ENCODE results near the gene RPL9.
A peak's percentile ranks its signal among the peaks of the same experiment; 100 is the strongest.
"Not testable (repeated sequence)": the region's sequence is repeated elsewhere in the genome, so short reads cannot be mapped to it uniquely, and the experiment has no call there.

RPL9 gene

GRCh38 chr4:39458505-39459300, at the start of gene RPL9, which contains the start of gene LIAS:
RPL9 (minus strand) TSS chr4:39458922; CDS start chr4:39458439, 483 bp downstream.
LIAS (plus strand) TSS chr4:39459056; CDS start chr4:39459118, 62 bp downstream.
- in situ Hi-C loops (cut with MboI; ENCODE audit: low sequenced_read_pairs), result loop anchor here (25.0 kb wide), 1 partner anchor 854 kb away; no protein-coding TSS in a partner anchor
- peak; percentile 94 to 96 for DNase-seq (ENCODE audit: low spot score in 2 of 2)
- Histone ChIP-seq H3K9me3 (no peaks in the 10 kb centered on the region), H3K4me1 (peaks cover 14% of the 10 kb centered on the region), H3K4me3 (peak within 1 kb of the TSS; percentile 92), H3K27me3 (ENCODE audit: low read depth) (no peaks in the 10 kb centered on the region), H3K36me3 (replicated peaks) (peaks cover 82% of the 10 kb centered on the region)

DNA sequence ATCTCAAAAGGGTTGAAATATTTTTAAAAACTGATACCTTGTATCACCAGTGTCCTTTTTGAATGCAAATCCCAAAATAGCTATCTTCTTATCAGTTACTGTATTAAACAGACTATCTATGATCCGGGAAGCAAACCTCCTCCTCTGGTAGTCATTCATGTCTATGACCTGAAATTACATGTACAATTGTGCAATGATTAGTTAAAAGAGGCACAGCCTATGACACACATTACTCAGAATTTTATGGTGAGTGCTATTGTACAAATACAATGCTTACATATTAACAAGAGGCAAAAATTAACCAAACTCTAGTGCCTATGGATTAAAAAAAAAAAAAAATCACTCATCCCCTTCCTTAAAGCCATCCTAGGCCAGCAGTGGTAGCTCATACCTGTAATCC, 46.9 kb upstream of the RPL9 start:
- no peaks in the 10 kb centered on the region for H3K27me3 ChIP-seq (ENCODE audit: low read depth)
- H3K4me3 ChIP-seq, result no peak overlapping the region
- peaks cover 79% of the 10 kb centered on the region for H3K36me3 ChIP-seq (replicated peaks)
- no peaks in the 10 kb centered on the region for H3K4me1 ChIP-seq
- no peak for DNase-seq (ENCODE audit: low spot score in 2 of 2)
- no peaks in the 10 kb centered on the region for H3K9me3 ChIP-seq
- in situ Hi-C loops (cut with MboI; ENCODE audit: low sequenced_read_pairs), result no loop called here

- in situ Hi-C loops (cut with MboI; ENCODE audit: low sequenced_read_pairs), result no loop called here
- Histone ChIP-seq H3K4me1 (no peaks in the 10 kb centered on the region), H3K9me3 (no peaks in the 10 kb centered on the region), H3K27me3 (ENCODE audit: low read depth) (no peaks in the 10 kb centered on the region), H3K4me3 (no peak overlapping the region), H3K36me3 (replicated peaks) (peaks cover 75% of the 10 kb centered on the region)
- DNase-seq (ENCODE audit: low spot score in 2 of 2), result no peak
Measured at GRCh38 chr4:39504538-39504937, 45.8 kb upstream of the RPL9 start.

DNA sequence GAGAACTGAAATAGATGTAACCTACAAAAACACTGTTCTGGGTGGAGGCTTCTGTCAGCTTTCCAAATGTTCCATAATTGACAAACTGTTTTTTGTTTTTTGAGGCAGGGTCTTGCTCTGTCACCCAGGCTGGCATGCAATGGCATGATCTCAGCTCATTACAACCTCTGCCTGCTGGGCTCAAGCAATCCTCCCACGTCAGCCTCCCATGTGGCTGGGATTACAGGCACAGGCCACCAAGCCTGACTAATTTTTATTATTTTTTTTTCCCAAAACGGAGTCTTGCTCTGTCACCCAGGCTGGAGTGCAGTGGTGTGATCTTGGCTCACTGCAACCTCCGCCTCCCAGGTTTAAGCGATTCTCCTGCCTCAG, 43.9 kb upstream of the RPL9 start:
- H3K27me3 ChIP-seq (ENCODE audit: low read depth); in situ Hi-C loops (cut with MboI; ENCODE audit: low sequenced_read_pairs); DNase-seq (ENCODE audit: low spot score in 2 of 2); H3K4me1 ChIP-seq; H3K9me3 ChIP-seq; H3K4me3 ChIP-seq: not testable (repeated sequence)
- H3K36me3 ChIP-seq (replicated peaks), result peaks cover 73% of the 10 kb centered on the region

DNA sequence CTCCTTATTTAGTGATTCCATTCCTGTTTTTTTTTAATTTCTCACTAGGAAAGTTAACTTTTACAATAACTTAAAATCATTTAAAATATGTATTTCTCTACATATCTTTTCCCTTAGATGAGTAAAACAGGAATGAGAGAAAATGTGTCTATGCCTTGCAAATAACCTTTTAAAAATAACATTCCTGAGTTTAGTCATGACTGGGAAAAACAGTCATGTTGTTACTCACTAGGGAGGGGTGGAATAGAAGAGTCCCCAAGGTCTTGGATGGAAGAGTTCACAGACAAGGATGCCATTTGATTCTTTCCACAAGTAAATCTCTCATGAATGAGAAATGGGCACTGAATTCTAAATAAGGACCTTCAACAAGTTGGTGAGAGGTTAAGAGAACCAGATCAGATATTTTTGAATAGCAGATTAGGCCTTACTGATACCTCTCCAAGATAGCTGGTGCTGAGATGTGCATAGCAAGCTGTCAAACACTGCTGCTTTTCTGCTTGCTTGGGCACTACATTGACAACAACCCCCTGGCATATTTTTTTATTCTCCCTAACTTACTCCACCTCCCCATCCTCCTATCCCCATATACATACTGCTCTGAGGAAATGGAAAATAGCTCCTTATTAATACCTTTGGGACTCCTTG, 43.4 kb upstream of the RPL9 start:
- Histone ChIP-seq H3K4me3 (no peak overlapping the region), H3K4me1 (no peaks in the 10 kb centered on the region), H3K27me3 (ENCODE audit: low read depth) (no peaks in the 10 kb centered on the region), H3K9me3 (no peaks in the 10 kb centered on the region), H3K36me3 (replicated peaks) (peaks cover 68% of the 10 kb centered on the region)
- in situ Hi-C loops (cut with MboI; ENCODE audit: low sequenced_read_pairs), result no loop called here
- DNase-seq (ENCODE audit: low spot score in 2 of 2), result no peak

DNA sequence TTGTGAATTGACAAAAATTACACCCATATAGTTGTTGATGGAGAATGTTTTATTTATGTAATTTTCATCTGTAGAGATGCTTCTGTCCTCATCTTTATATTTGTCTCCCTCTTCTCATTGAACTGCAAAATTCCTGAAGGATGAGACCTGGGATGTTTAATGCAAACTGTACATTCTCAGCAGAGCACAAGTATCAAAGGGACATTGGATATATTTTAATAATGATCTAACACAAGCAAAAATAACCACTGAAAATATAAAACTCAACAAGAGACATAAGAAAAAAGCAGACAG, 40.0 kb upstream of the RPL9 start:
- no peaks in the 10 kb centered on the region for H3K4me1 ChIP-seq
- no peak for DNase-seq (ENCODE audit: low spot score in 2 of 2)
- H3K27me3 ChIP-seq (ENCODE audit: low read depth), result no peaks in the 10 kb centered on the region
- H3K36me3 ChIP-seq (replicated peaks), result peaks cover 39% of the 10 kb centered on the region
- no peaks in the 10 kb centered on the region for H3K9me3 ChIP-seq
- in situ Hi-C loops (cut with MboI; ENCODE audit: low sequenced_read_pairs), result no loop called here
- no peak overlapping the region for H3K4me3 ChIP-seq

- Histone ChIP-seq H3K4me3 (no peak overlapping the region), H3K36me3 (replicated peaks) (peaks cover 33% of the 10 kb centered on the region), H3K27me3 (ENCODE audit: low read depth) (no peaks in the 10 kb centered on the region), H3K9me3 (no peaks in the 10 kb centered on the region), H3K4me1 (no peaks in the 10 kb centered on the region)
- in situ Hi-C loops (cut with MboI; ENCODE audit: low sequenced_read_pairs), result no loop called here
- no peak for DNase-seq (ENCODE audit: low spot score in 2 of 2)
Measured at GRCh38 chr4:39497909-39498726, 39.4 kb upstream of the RPL9 start.

DNA sequence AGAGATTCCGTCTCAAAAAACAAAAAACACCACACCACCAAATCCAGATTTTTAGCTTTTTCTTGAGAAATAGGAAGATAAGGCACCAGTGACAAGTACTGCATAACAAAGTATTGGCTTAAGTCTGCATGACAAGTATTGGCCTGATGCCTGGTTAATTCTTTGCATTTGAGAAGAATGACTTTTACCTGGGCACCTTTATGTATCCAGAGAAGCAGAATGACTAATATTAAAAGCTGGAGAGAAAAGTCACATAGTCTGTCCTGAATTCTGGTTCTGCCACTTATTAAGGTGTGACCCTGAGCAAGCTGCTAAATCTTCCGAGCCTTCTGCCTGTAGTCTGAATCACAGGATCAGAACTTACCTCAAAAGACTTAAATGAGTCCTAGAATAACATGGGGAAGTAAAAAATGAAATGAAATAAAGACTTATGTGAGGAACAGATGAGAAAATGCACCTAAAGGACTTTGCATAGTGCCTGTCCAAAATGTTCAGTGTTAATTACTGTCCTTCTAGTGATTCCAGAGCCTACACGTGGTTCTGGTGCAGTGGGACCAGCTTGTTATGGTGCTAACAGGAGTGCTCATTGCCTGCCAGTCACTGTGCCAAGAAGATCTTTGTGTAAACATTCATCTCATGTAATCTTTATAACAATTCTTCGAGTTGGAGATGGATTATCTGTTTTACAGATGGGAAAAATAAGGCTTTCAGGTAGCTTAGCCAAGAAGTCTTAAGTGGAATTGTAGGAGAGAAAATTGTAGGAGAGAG, 36.9 kb upstream of the RPL9 start:
- in situ Hi-C loops (cut with MboI; ENCODE audit: low sequenced_read_pairs), result no loop called here
- Histone ChIP-seq H3K36me3 (replicated peaks) (peaks cover 16% of the 10 kb centered on the region), H3K4me3 (no peak overlapping the region), H3K4me1 (no peaks in the 10 kb centered on the region), H3K27me3 (ENCODE audit: low read depth) (no peaks in the 10 kb centered on the region), H3K9me3 (no peaks in the 10 kb centered on the region)
- no peak for DNase-seq (ENCODE audit: low spot score in 2 of 2)

DNA sequence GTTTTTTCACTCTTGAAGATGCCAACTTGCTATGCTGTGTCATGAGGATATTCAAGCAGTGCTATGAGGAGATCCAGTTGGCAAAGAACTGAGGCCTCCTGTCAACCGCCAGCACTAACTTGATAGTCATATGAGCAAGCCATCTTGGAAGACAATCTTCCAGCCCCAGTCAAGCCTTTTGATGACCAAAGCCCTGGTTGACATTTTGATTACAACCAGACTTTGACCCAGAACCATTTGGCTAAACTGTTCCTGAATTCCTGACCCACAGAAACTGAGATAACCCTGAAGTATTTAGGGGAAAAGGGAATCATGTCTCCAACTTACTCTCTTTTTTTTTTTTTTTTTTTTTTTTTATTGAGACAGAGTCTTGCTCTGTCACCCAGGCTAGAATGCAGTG, 35.6 kb upstream of the RPL9 start:
- H3K4me1 ChIP-seq, result no peaks in the 10 kb centered on the region
- H3K4me3 ChIP-seq, result no peak overlapping the region
- peaks cover 9% of the 10 kb centered on the region for H3K36me3 ChIP-seq (replicated peaks)
- no peak for DNase-seq (ENCODE audit: low spot score in 2 of 2)
- in situ Hi-C loops (cut with MboI; ENCODE audit: low sequenced_read_pairs), result no loop called here
- H3K27me3 ChIP-seq (ENCODE audit: low read depth), result no peaks in the 10 kb centered on the region
- no peaks in the 10 kb centered on the region for H3K9me3 ChIP-seq

DNA sequence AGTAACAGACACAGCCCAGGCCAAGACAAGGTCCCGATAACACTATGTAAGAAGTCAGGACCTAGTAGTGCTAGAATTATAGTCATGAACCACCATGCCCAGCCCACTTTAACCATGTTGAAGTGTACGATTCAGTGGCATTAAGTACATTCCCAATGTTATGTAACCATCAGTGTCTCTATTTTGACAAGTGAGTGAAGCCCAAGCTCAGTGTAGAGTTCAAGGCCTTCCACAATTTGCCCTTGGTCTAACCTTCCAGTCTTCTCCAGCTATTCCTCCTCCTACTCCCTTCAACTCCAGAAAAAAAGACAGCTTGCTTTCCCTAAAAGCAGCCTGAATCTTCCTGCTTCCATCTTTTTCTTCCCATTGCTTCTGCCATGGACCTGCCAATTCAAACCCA, 31.6 kb upstream of the RPL9 start:
- no peak for DNase-seq (ENCODE audit: low spot score in 2 of 2)
- Histone ChIP-seq H3K4me3 (no peak overlapping the region), H3K9me3 (no peaks in the 10 kb centered on the region), H3K36me3 (replicated peaks) (no peaks in the 10 kb centered on the region), H3K27me3 (ENCODE audit: low read depth) (no peaks in the 10 kb centered on the region), H3K4me1 (no peaks in the 10 kb centered on the region)
- in situ Hi-C loops (cut with MboI; ENCODE audit: low sequenced_read_pairs), result no loop called here

DNA sequence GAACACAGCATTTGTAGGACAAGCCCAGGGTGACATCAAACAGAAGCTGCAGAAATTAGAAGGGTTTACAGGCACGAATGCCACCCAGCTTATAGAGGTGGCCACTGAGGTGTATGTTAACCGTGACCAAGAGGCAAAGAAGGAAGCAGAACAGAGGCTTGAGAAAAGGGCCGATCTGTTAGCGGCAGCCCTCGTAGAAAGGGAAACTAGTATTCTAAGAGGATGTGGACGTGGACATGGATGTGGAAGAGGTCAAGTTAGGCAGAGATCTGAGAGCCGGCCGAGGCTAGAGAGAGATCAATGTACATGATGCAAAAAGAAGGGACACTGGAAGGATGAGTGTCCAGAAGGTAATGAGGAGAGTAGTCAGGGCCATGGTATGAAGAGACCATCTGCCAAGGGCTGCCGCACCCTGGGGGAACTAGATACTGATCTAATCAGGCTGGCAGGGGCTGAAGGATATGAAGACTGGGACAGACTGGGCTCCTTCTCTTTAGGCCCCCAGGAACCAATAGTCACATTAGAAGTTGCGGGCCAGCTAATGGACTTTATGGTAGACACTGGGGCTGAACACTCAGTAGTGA, 27.6 kb upstream of the RPL9 start:
- H3K27me3 ChIP-seq (ENCODE audit: low read depth), result no peaks in the 10 kb centered on the region
- H3K4me3 ChIP-seq, result no peak overlapping the region
- in situ Hi-C loops (cut with MboI; ENCODE audit: low sequenced_read_pairs), result no loop called here
- DNase-seq (ENCODE audit: low spot score in 2 of 2), result no peak
- H3K9me3 ChIP-seq, result no peaks in the 10 kb centered on the region
- no peaks in the 10 kb centered on the region for H3K36me3 ChIP-seq (replicated peaks)
- no peaks in the 10 kb centered on the region for H3K4me1 ChIP-seq

DNA sequence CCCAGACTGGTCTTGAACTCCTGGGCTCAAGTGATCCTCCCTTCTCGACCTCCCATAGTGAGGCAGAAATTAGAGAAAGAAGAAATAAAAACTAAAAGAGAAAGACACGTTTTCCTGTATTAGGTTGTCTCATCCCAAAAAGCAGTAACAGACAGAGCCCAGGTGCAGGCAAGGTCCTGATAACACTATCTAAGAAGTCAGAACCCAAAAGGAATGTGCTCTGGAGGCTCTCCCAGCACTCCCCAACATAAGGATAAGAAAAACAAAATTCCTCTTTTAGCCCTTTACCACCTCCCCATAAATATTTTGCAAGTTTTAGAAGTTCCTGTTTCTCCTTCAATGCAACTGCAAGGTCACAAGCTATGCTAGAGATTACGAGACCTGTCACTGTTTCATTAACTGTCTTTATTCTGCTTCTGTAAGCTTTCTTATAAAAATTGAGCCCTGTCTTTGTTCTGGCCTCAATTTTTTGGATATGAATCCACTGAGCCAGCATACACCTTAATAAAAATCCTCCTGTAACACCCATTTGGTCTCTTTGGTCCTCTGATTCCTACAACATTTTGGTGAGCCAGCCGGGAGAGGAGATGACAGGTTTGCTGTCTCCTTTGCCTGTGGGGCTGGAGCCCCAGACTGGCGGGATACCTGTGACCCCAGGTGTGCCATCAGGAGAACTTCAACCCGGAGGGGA, 26.0 kb upstream of the RPL9 start:
- no peaks in the 10 kb centered on the region for H3K4me1 ChIP-seq
- H3K4me3 ChIP-seq, result no peak overlapping the region
- no peaks in the 10 kb centered on the region for H3K9me3 ChIP-seq
- no peaks in the 10 kb centered on the region for H3K27me3 ChIP-seq (ENCODE audit: low read depth)
- in situ Hi-C loops (cut with MboI; ENCODE audit: low sequenced_read_pairs), result no loop called here
- no peak for DNase-seq (ENCODE audit: low spot score in 2 of 2)
- H3K36me3 ChIP-seq (replicated peaks), result no peaks in the 10 kb centered on the region

Data from HAP-1 (cell line).